ENCODE measurements around the gene GUCY1B1.
A peak's percentile ranks its signal among the peaks of the same experiment; 100 is the strongest.

Gene GUCY1B1

GRCh38 chr4:155722816-155723499 is 35.9 kb upstream of the GUCY1B1 start:
- H3K4me3 ChIP-seq (ENCODE audit: control insufficient read depth in 1 of 7, extremely low read depth in 1 of 7, insufficient read depth in 4 of 7, low read depth in 2 of 7, low read length in 6 of 7) = no peak overlapping the region
- DNase-seq = peak in 2 of 3 donors; percentile 14 to 18
- H3K9me3 ChIP-seq (ENCODE audit: control extremely low read depth in 1 of 5, control insufficient read depth in 4 of 5, insufficient read depth in 2 of 5, low read depth in 1 of 5, low read length in 4 of 5) = no peaks in the 10 kb centered on the region
- H3K27me3 ChIP-seq (replicated peaks in 2 of 5; ENCODE audit: control insufficient read depth in 4 of 5, insufficient read depth in 5 of 5, low read length in 4 of 5) = no peaks in the 10 kb centered on the region
- H3K27ac ChIP-seq (ENCODE audit: insufficient read depth in 1 of 2, low read depth in 1 of 2, low read length in 2 of 2, poor library complexity in 1 of 2, severe bottlenecking in 2 of 2) = no peak overlapping the region
- peaks cover 14 to 70% (median 48%) of the 10 kb centered on the region in 4 experiments for H3K36me3 ChIP-seq (ENCODE audit: control insufficient read depth in 4 of 4, insufficient read depth in 4 of 4, low read length in 3 of 4)
- no peaks in the 10 kb centered on the region for H3K4me1 ChIP-seq (ENCODE audit: control extremely low read depth in 1 of 4, control insufficient read depth in 4 of 4, insufficient read depth in 4 of 4, low read length in 3 of 4)
- CTCF ChIA-PET = interaction anchor here (1.1 to 1.9 kb wide), 2 partner anchors 8 to 35 kb away, joined by 3 to 5 read pairs; partner anchors contain the start of gene GUCY1B1
- 97% methylated on average over 4 of the region's 7 CpGs for WGBS (ENCODE audit: insufficient coverage)
- POLR2A ChIA-PET = interaction anchor here (1.6 kb wide), 1 partner anchor 22 kb away, joined by 4 read pairs; no protein-coding TSS in a partner anchor

DNA sequence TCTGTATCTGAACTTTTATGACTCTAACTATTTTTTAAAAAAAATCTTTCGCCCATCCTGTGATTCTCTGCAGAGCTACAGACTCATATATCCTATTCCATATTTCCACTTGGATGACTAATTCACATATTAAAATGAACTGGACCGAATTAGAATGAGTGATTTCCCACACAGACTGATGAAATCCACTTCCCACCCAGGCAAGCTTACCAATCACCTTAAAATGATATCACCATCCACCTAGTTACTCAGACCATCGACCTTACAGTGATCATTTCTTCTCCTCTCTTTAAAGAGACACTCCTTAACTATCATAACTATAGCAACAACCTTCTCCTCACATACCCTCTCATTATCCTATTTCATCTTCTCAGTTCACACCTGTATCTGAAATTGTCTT is 34.1 kb upstream of the GUCY1B1 start:
- H3K9me3 ChIP-seq (ENCODE audit: control extremely low read depth in 1 of 5, control insufficient read depth in 4 of 5, insufficient read depth in 2 of 5, low read depth in 1 of 5, low read length in 4 of 5) = no peaks in the 10 kb centered on the region
- 75% methylated on average over 3 of the region's 3 CpGs for WGBS (ENCODE audit: insufficient coverage)
- no peaks in the 10 kb centered on the region for H3K27me3 ChIP-seq (replicated peaks in 2 of 5; ENCODE audit: control insufficient read depth in 4 of 5, insufficient read depth in 5 of 5, low read length in 4 of 5)
- H3K4me1 ChIP-seq (ENCODE audit: control extremely low read depth in 1 of 4, control insufficient read depth in 4 of 4, insufficient read depth in 4 of 4, low read length in 3 of 4) = no peaks in the 10 kb centered on the region
- H3K4me3 ChIP-seq (ENCODE audit: control insufficient read depth in 1 of 7, extremely low read depth in 1 of 7, insufficient read depth in 4 of 7, low read depth in 2 of 7, low read length in 6 of 7) = no peak overlapping the region
- POLR2A ChIA-PET = interaction anchor here (1.6 kb wide), 1 partner anchor 21 kb away, joined by 4 read pairs; no protein-coding TSS in a partner anchor
- H3K27ac ChIP-seq (ENCODE audit: insufficient read depth in 1 of 2, low read depth in 1 of 2, low read length in 2 of 2, poor library complexity in 1 of 2, severe bottlenecking in 2 of 2) = no peak overlapping the region
- DNase-seq = no peak
- CTCF ChIA-PET = interaction anchor here (1.1 to 1.8 kb wide), 3 partner anchors 13 to 196 kb away, joined by 3 to 4 read pairs (median 3); no protein-coding TSS in a partner anchor
- H3K36me3 ChIP-seq (ENCODE audit: control insufficient read depth in 4 of 4, insufficient read depth in 4 of 4, low read length in 3 of 4) = peaks cover 16 to 65% (median 42%) of the 10 kb centered on the region in 4 experiments

DNA sequence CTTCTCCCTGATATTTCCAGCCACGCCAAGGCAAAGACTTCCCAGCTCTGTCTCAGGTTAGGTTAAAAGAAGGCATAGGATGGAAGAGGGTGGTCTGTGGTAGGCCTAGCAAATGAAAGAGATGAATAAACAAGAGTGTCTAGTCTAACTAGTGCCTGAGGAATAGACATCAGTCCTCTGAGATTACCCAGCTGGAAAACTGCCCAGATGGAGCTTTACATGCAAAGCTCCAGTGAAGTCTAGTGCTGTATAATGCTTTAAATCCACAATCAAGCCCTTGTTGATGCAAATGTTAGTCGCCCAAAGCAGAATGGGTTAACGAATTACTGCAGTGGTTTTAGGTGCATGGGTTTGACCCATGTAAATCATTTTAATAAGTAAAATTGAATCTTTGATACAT is 24.8 kb upstream of the GUCY1B1 start:
- whole genome bisulfite sequencing (ENCODE audit: insufficient coverage) = no CpG with 5 or more reads among the region's 3 CpGs
- Histone ChIP-seq H3K4me1 (ENCODE audit: control extremely low read depth in 1 of 4, control insufficient read depth in 4 of 4, insufficient read depth in 4 of 4, low read length in 3 of 4) (peaks cover 0 to 6% (median 3%) of the 10 kb centered on the region in 4 experiments), H3K36me3 (ENCODE audit: control insufficient read depth in 4 of 4, insufficient read depth in 4 of 4, low read length in 3 of 4) (peaks cover 7 to 22% (median 8%) of the 10 kb centered on the region in 4 experiments), H3K9me3 (ENCODE audit: control extremely low read depth in 1 of 5, control insufficient read depth in 4 of 5, insufficient read depth in 2 of 5, low read depth in 1 of 5, low read length in 4 of 5) (no peaks in the 10 kb centered on the region), H3K27ac (ENCODE audit: insufficient read depth in 1 of 2, low read depth in 1 of 2, low read length in 2 of 2, poor library complexity in 1 of 2, severe bottlenecking in 2 of 2) (no peak overlapping the region), H3K4me3 (ENCODE audit: control insufficient read depth in 1 of 7, extremely low read depth in 1 of 7, insufficient read depth in 4 of 7, low read depth in 2 of 7, low read length in 6 of 7) (no peak overlapping the region), H3K27me3 (replicated peaks in 2 of 5; ENCODE audit: control insufficient read depth in 4 of 5, insufficient read depth in 5 of 5, low read length in 4 of 5) (no peaks in the 10 kb centered on the region)
- ChIA-PET CTCF (interaction anchor here (0.7 to 2.0 kb wide), 4 partner anchors 12 to 39 kb away, joined by 3 to 6 read pairs (median 4); partner anchors contain the start of gene GUCY1B1), POLR2A (no interaction called here)
- no peak for DNase-seq

DNA sequence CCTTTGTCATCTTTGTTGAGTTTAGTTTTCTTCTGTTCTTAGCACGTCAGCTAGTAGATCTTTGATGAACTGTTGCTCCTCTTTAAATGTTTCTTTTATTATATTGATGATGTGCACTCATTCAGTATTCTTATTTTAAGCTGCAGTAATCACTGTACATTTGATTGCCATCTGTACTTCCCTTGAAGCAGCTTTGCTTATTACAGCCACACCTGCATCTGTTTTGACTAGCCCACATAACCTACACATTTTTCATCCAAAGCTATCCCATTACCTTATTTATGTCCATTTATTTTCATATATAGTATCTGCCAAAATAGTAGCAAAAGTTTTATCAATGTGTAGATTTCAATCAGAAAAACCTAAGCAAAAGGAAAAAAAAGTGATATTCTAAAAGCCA is 23.9 kb upstream of the GUCY1B1 start:
- POLR2A ChIA-PET = no interaction called here
- Histone ChIP-seq H3K4me1 (ENCODE audit: control extremely low read depth in 1 of 4, control insufficient read depth in 4 of 4, insufficient read depth in 4 of 4, low read length in 3 of 4) (peaks cover 0 to 6% (median 3%) of the 10 kb centered on the region in 4 experiments), H3K4me3 (ENCODE audit: control insufficient read depth in 1 of 7, extremely low read depth in 1 of 7, insufficient read depth in 4 of 7, low read depth in 2 of 7, low read length in 6 of 7) (no peak overlapping the region), H3K27ac (ENCODE audit: insufficient read depth in 1 of 2, low read depth in 1 of 2, low read length in 2 of 2, poor library complexity in 1 of 2, severe bottlenecking in 2 of 2) (no peak overlapping the region), H3K27me3 (replicated peaks in 2 of 5; ENCODE audit: control insufficient read depth in 4 of 5, insufficient read depth in 5 of 5, low read length in 4 of 5) (no peaks in the 10 kb centered on the region), H3K36me3 (ENCODE audit: control insufficient read depth in 4 of 4, insufficient read depth in 4 of 4, low read length in 3 of 4) (peaks cover 5 to 14% (median 6%) of the 10 kb centered on the region in 4 experiments), H3K9me3 (ENCODE audit: control extremely low read depth in 1 of 5, control insufficient read depth in 4 of 5, insufficient read depth in 2 of 5, low read depth in 1 of 5, low read length in 4 of 5) (no peaks in the 10 kb centered on the region)
- no CpG with 5 or more reads among the region's 1 CpG for WGBS (ENCODE audit: insufficient coverage)
- no peak for DNase-seq
- CTCF ChIA-PET = interaction anchor here (1.1 to 2.0 kb wide), 4 partner anchors 11 to 35 kb away, joined by 3 to 6 read pairs (median 4); partner anchors contain the start of gene GUCY1B1

GRCh38 chr4:155735496-155735895 is 23.3 kb upstream of the GUCY1B1 start:
- H3K4me1 ChIP-seq (ENCODE audit: control extremely low read depth in 1 of 4, control insufficient read depth in 4 of 4, insufficient read depth in 4 of 4, low read length in 3 of 4) = peaks cover 0 to 6% (median 3%) of the 10 kb centered on the region in 4 experiments
- no peaks in the 10 kb centered on the region for H3K9me3 ChIP-seq (ENCODE audit: control extremely low read depth in 1 of 5, control insufficient read depth in 4 of 5, insufficient read depth in 2 of 5, low read depth in 1 of 5, low read length in 4 of 5)
- DNase-seq = peak in 2 of 3 donors; percentile 40 to 46
- no peak overlapping the region for H3K27ac ChIP-seq (ENCODE audit: insufficient read depth in 1 of 2, low read depth in 1 of 2, low read length in 2 of 2, poor library complexity in 1 of 2, severe bottlenecking in 2 of 2)
- CTCF ChIA-PET = interaction anchor here (1.1 to 2.0 kb wide), 4 partner anchors 11 to 35 kb away, joined by 3 to 6 read pairs (median 4); partner anchors contain the start of gene GUCY1B1
- H3K27me3 ChIP-seq (replicated peaks in 2 of 5; ENCODE audit: control insufficient read depth in 4 of 5, insufficient read depth in 5 of 5, low read length in 4 of 5) = no peaks in the 10 kb centered on the region
- H3K4me3 ChIP-seq (ENCODE audit: control insufficient read depth in 1 of 7, extremely low read depth in 1 of 7, insufficient read depth in 4 of 7, low read depth in 2 of 7, low read length in 6 of 7) = no peak overlapping the region
- POLR2A ChIA-PET = no interaction called here
- H3K36me3 ChIP-seq (ENCODE audit: control insufficient read depth in 4 of 4, insufficient read depth in 4 of 4, low read length in 3 of 4) = peaks cover 2 to 9% (median 3%) of the 10 kb centered on the region in 4 experiments

DNA sequence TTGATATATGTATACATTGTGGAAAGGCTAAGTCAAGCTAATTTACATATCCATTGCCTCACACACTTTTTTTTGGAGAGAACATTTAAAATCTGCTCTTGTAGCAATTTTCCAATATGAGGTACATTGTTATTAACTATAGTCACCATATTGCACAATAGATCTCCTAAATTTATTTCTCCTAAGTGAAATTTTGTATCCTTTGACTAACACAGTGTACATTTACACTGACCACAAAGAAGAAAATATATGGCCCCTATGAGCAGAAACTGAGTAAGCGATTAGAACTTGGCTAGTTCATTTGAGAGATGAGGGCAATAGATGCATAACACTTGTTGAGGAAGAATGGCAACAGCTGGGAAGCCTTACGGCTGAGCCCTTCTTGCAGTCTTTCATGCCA is 20.3 kb upstream of the GUCY1B1 start:
- ChIA-PET CTCF (interaction anchor here (2.7 to 4.1 kb wide), 2 partner anchors 10 to 17 kb away, joined by 8 to 22 read pairs; no protein-coding TSS in a partner anchor), POLR2A (no interaction called here)
- 95% methylated on average over 2 of the region's 2 CpGs for WGBS (ENCODE audit: insufficient coverage)
- H3K4me3 ChIP-seq (ENCODE audit: control insufficient read depth in 1 of 7, extremely low read depth in 1 of 7, insufficient read depth in 4 of 7, low read depth in 2 of 7, low read length in 6 of 7) = no peak overlapping the region
- no peaks in the 10 kb centered on the region for H3K36me3 ChIP-seq (ENCODE audit: control insufficient read depth in 4 of 4, insufficient read depth in 4 of 4, low read length in 3 of 4)
- no peaks in the 10 kb centered on the region for H3K9me3 ChIP-seq (ENCODE audit: control extremely low read depth in 1 of 5, control insufficient read depth in 4 of 5, insufficient read depth in 2 of 5, low read depth in 1 of 5, low read length in 4 of 5)
- no peak for DNase-seq
- no peaks in the 10 kb centered on the region for H3K27me3 ChIP-seq (replicated peaks in 2 of 5; ENCODE audit: control insufficient read depth in 4 of 5, insufficient read depth in 5 of 5, low read length in 4 of 5)
- peaks cover 0 to 6% (median 3%) of the 10 kb centered on the region in 4 experiments for H3K4me1 ChIP-seq (ENCODE audit: control extremely low read depth in 1 of 4, control insufficient read depth in 4 of 4, insufficient read depth in 4 of 4, low read length in 3 of 4)
- no peak overlapping the region for H3K27ac ChIP-seq (ENCODE audit: insufficient read depth in 1 of 2, low read depth in 1 of 2, low read length in 2 of 2, poor library complexity in 1 of 2, severe bottlenecking in 2 of 2)

GRCh38 chr4:155741546-155741945 is 17.3 kb upstream of the GUCY1B1 start:
- no peak for DNase-seq
- Histone ChIP-seq H3K27ac (ENCODE audit: insufficient read depth in 1 of 2, low read depth in 1 of 2, low read length in 2 of 2, poor library complexity in 1 of 2, severe bottlenecking in 2 of 2) (no peak overlapping the region), H3K4me1 (ENCODE audit: control extremely low read depth in 1 of 4, control insufficient read depth in 4 of 4, insufficient read depth in 4 of 4, low read length in 3 of 4) (no peaks in the 10 kb centered on the region), H3K4me3 (ENCODE audit: control insufficient read depth in 1 of 7, extremely low read depth in 1 of 7, insufficient read depth in 4 of 7, low read depth in 2 of 7, low read length in 6 of 7) (no peak overlapping the region), H3K9me3 (ENCODE audit: control extremely low read depth in 1 of 5, control insufficient read depth in 4 of 5, insufficient read depth in 2 of 5, low read depth in 1 of 5, low read length in 4 of 5) (no peaks in the 10 kb centered on the region), H3K27me3 (replicated peaks in 2 of 5; ENCODE audit: control insufficient read depth in 4 of 5, insufficient read depth in 5 of 5, low read length in 4 of 5) (no peaks in the 10 kb centered on the region), H3K36me3 (ENCODE audit: control insufficient read depth in 4 of 4, insufficient read depth in 4 of 4, low read length in 3 of 4) (no peaks in the 10 kb centered on the region)
- WGBS (ENCODE audit: insufficient coverage) = 100% methylated on average over 1 of the region's 1 CpG
- ChIA-PET POLR2A (no interaction called here), CTCF (interaction anchor here (0.6 to 4.1 kb wide), 6 partner anchors 8 to 93 kb away, joined by 3 to 22 read pairs (median 3); partner anchors contain the start of gene GUCY1B1)

All from common myeloid progenitor, CD34-positive (primary cell).